AG09309 (cell line): Measurements from ENCODE around the gene C9orf43.
"Not testable (repeated sequence)": the region's sequence is repeated elsewhere in the genome, so short reads cannot be mapped to it uniquely, and the experiment has no call there.

ENCODE experiments used
- DNase-seq: peaks from one replicate; pipeline ENCODE4 v3.0.0-alpha.2; 2010; ENCODE audit warnings: low read depth
- H3K4me3 ChIP-seq: 2 replicates; pipeline ENCODE4 v1.5.1; 2011; ENCODE audit warnings: mild to moderate bottlenecking, low read depth, low read length, moderate library complexity; ENCODE audit not compliant: control insufficient read depth
- CTCF ChIP-seq: IDR thresholded peaks from 2 replicates; pipeline ENCODE4 v1.5.1; 2011; ENCODE audit warnings: mild to moderate bottlenecking, low read depth, low read length, inconsistent platforms; ENCODE audit not compliant: insufficient read depth, control insufficient read depth; ENCODE audit errors: missing control alignments

Gene C9orf43

DNA sequence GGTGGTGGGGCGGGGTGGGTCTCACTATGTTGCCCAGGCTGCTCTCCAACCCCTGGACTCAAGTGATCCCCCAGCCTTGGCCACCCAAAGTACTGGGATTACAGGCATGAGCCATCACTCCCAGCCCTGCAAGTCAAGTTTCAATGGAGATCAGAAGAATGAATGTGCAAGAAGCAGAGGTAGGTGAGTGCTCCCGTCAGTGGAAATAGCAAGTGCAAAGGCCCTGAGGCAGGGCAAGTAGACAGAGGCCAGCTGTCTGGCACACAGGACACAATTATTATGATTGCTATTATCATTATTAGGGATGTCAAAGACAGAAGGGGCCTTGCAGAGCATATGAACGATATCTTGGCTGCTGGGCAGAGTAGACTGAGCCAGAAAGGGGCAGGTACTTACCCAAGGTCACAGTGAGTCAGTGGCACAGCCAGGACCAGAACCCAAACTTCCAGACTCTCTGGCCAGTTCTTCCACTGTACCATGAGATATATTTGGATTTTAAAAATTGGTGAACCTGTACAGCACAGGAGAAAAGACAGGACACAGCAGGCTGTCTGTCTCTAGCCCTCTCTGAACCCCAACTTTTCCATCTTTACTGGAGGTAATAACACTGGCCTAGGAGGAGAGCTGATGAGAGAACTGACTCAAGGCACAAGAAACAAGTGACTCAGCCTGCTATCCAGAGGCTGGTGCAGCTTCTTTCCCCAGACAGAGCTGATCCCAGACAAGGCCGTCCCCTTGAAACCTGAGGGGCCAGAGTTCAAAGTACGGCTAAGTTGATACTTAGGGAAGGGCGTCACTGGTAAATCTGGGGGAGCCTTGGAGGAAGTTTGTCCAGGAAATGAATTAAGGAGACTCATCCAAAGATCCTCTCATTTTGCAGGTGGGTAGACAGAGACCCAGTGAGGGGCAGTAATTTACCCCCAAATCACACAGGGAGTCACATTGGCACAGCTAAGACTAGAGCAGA is 35.2 kb upstream of the C9orf43 start:
- DNase-seq: no peak
- no peak for TF ChIP-seq CTCF
- H3K4me3 ChIP-seq: no peak overlapping the region

DNA sequence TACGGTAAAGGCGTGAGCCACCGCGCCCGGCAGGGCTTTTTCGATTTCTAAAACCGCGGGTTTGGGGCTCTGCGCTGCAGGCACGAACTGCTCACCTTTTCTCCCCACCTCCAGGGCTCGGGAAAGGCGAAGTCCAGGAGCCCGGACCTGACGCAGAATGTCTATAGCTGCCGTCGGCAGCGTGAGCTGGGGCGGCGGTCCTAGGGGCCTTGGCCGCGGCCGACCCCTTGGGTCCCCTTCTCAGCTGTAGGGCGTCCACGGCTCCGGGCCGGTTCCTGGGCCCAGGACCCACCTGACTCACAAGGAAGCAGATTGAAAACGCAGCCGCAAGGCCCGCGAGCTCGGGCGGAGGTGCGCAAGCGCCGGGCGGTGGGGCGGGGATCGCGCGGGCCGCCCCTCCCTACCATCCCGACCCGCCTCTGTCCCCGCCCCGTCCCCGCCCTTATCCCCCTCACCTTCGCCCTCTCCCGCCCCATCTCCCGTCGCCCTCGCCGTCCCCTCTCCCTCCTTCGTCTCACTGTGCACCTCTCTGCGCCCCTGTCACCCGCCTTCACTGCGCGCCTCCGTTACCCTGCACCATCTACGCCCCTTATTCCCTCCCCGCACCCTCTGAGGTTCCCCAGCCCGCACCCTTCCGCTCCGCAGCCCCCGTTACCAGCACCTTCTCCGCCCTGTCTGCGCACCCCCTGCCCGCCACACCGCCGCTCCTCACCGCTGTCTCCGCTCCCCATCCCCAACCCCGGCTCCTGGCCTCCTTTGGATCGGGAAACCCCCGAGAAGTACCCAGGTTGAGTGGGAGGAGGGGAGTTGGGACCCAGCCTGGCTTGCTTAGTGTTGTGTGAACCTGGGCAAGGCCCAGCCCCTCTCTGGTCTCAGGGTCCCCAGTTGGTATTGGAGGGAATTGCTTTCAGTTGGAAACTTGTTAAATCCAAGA is 33.6 kb upstream of the C9orf43 start, which contains the start of gene HDHD3:
Gene HDHD3, minus strand, starts transcription at position 353 of the 934 bp plus-strand sequence. CDS start 2,632 bp downstream, outside the sequence.
- DNase-seq: no peak
- no peak for TF ChIP-seq CTCF
- H3K4me3 ChIP-seq: peak within 1 kb of the TSS; percentile 82

DNA sequence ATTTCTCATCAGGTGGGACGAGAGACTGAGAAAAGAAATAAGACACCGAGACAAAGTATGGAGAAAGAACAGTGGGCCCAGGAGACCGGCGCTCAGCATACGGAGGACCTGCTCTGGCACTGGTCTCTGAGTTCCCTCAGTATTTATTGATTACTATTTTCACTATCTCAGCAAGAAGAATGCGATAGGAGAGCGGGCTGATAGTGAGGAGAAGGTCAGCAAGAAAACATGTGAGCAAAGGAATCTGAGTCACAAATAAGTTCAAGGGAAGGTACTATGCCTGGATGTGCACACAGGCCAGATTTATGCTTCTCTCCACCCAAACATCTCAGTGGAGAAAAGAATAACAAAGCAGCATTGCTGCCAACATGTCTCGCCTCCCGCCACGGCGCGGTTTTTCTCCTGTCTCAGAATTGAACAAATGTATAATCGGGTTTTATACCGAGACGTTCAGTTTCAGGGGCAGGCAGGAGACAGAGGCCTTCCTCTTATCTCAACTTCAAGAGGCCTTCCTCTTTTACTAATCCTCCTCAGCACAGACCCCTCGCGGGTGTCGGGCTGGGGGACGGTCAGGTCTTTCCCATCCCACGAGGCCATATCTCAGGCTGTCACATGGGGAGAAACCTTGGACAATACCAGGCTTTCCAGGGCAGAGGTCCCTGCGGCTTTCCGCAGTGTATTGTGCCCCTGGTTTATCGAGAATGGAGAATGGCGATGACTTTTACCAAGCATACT is 31.3 kb upstream of the C9orf43 start:
- DNase-seq, H3K4me3 ChIP-seq: not testable (repeated sequence)

- DNase-seq, H3K4me3 ChIP-seq: not testable (repeated sequence)
These were observed 30.7 kb upstream of the C9orf43 start for GRCh38 chr9:113379829-113380210.

DNA sequence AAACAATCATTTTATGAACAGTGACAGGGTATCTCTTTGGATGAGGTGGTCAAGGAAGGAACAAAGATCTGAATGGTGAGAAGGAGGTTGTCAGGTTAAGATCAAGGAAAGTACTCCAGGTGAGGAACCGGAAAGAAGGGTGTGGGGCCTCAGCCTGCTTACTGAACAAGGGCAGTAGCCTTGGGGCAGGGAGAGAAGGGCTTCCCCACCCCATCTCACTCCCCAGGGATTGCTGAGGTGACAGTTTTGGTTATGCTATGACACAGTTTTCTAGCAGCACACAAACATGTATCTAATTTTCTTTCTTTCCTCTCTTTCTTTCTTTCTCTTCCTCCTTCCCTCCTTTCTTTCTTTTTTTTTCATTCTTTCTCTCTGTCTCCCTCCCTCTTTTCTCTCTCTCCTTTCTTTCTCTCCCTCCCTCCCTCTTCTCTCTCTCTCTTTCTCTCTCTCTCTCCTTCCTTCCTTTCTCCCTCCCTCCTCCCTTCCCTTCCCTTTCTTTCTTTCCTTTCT is 29.6 kb upstream of the C9orf43 start:
- TF ChIP-seq CTCF: no peak
- DNase-seq: no peak
- no peak overlapping the region for H3K4me3 ChIP-seq

GRCh38 chr9:113381441-113381840 is 29.1 kb upstream of the C9orf43 start:
- not testable (repeated sequence) for DNase-seq, H3K4me3 ChIP-seq

DNA sequence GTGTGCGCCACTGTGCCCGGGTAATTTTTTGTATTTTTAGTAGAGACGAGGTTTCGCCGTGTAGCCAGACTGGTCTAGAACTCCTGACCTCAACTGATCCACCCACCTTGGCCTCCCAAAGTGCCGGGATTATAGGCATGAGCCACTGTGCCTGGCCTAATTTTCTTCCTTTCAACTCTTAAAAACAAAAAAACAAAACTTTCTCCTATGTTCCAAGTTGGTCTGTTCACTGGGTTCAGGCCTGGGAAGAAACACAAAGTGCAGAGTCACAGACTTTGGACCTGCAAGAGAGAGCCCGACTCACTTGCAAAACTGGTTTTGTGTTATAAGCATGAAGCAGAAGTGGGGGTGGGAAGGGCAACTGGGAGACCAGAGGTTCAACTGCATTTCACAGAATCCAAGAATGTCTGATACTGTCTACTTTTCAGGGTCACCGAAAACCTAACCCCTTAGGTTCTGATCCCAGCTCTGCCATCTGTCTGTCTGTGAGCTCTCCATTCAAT is 28.6 kb upstream of the C9orf43 start:
- TF ChIP-seq CTCF: no peak
- no peak overlapping the region for H3K4me3 ChIP-seq
- no peak for DNase-seq
